Measurements from ENCODE around the gene RGMB.

Gene RGMB

GRCh38 chr5:98795243-98795642 lies 21.8 kb downstream of the RGMB start:
- DNase-seq (ENCODE audit: extremely low read depth, low read depth): no peak
- TF ChIP-seq CTCF (IDR thresholded peaks at IDR 0.05; ENCODE audit: low read depth, low read length): no peak

GRCh38 chr5:98796197-98796972 lies 22.9 kb downstream of the RGMB start:
- TF ChIP-seq CTCF (IDR thresholded peaks at IDR 0.05; ENCODE audit: low read depth, low read length): peak; percentile 79
- no peak for DNase-seq (ENCODE audit: extremely low read depth, low read depth)

- no peak for DNase-seq (ENCODE audit: extremely low read depth, low read depth)
- no peak for TF ChIP-seq CTCF (IDR thresholded peaks at IDR 0.05; ENCODE audit: low read depth, low read length)
These were observed 24.9 kb downstream of the RGMB start for GRCh38 chr5:98798371-98798770.

- DNase-seq (ENCODE audit: extremely low read depth, low read depth): no peak
- TF ChIP-seq CTCF (IDR thresholded peaks at IDR 0.05; ENCODE audit: low read depth, low read length): no peak
These were observed 25.4 kb downstream of the RGMB start for GRCh38 chr5:98798847-98799246.

GRCh38 chr5:98804066-98804465 lies 30.6 kb downstream of the RGMB start:
- TF ChIP-seq CTCF (IDR thresholded peaks at IDR 0.05; ENCODE audit: low read depth, low read length): no peak
- DNase-seq (ENCODE audit: extremely low read depth, low read depth): no peak

GRCh38 chr5:98805070-98805469 lies 31.6 kb downstream of the RGMB start:
- no peak for TF ChIP-seq CTCF (IDR thresholded peaks at IDR 0.05; ENCODE audit: low read depth, low read length)
- no peak for DNase-seq (ENCODE audit: extremely low read depth, low read depth)

GRCh38 chr5:98807806-98808205 lies 34.3 kb downstream of the RGMB start:
- DNase-seq (ENCODE audit: extremely low read depth, low read depth): no peak
- no peak for TF ChIP-seq CTCF (IDR thresholded peaks at IDR 0.05; ENCODE audit: low read depth, low read length)
